Vagina (tissue), 2 donors: Measurements from ENCODE around the gene YAP1. TPM values are rescaled to one million over a fixed set of nuclear protein-coding genes. Genes with fewer than 3 reads are reported as not detected.

Experiments
- DNase-seq, 2 donors: peaks; one replicate each; pipeline ENCODE4 v3.0.0-alpha.2; 2017; ENCODE audit errors: extremely low spot score in 2 of 2
- H3K27ac ChIP-seq: fragments of 200-600 bp; sonication (generic); one replicate; pipeline ENCODE4 v1.5.1; 2019
- H3K27me3 ChIP-seq: fragments of 200-600 bp; sonication (generic); one replicate; pipeline ENCODE4 v1.5.1; 2019
- H3K36me3 ChIP-seq, 2 donors: fragments of 200-600 bp; sonication (generic); one replicate each; pipeline ENCODE4 v1.5.1; 2017 to 2019
- H3K4me1 ChIP-seq: fragments of 200-600 bp; sonication (generic); one replicate; pipeline ENCODE4 v1.5.1; 2019
- H3K4me3 ChIP-seq, 2 donors: fragments of 200-600 bp; sonication (generic); 1 replicate in 1 of 2; 2 replicates in 1 of 2; pipeline ENCODE4 v1.5.1; 2016 to 2019
- H3K9me3 ChIP-seq: fragments of 200-600 bp; sonication (generic); one replicate; pipeline ENCODE4 v1.5.1; 2019
- POLR2A ChIP-seq, 2 donors: fragments of 450-650 bp; IDR thresholded peaks; one replicate each; pipeline ENCODE4 v1.6.1; 2017; ENCODE audit warnings: antibody characterized with exemption in 2 of 2, mild to moderate bottlenecking in 2 of 2, moderate library complexity in 2 of 2
- POLR2AphosphoS5 ChIP-seq, 2 donors: sonication (generic); formaldehyde crosslinking; IDR thresholded peaks; one replicate each; pipeline ENCODE4 v1.9.0; 2017; ENCODE audit warnings: antibody characterized with exemption in 2 of 2, mild to moderate bottlenecking in 2 of 2, low read depth in 1 of 2; ENCODE audit not compliant: insufficient read depth in 1 of 2
- intact Hi-C: fragments of 100-400 bp; cut with DNase I; formaldehyde crosslinking; loops from one replicate; pipeline ENCODE4 v1.15.1; 2023
- total RNA-seq: library from RNA; depleted of rRNA; stranded (reverse); fragments of >200 nt; gene quantifications from one replicate; pipeline ENCODE4 v1.2.3, GENCODE V29; 2016
- TF ChIP-seq, protein P1 (sequence below), 3 experiments: fragments of 450-650 bp in 2 of 3; fragments of 200-600 bp in 1 of 3; sonication (generic) in 1 of 3; IDR thresholded peaks; one replicate each; pipeline ENCODE4 v1.5.1; 2017 to 2019; ENCODE audit warnings: antibody characterized with exemption in 3 of 3, mild to moderate bottlenecking in 2 of 3, moderate library complexity in 2 of 3

The YAP1 gene
- total RNA-seq, 1 donor from 2014 or later, result 232 TPM

DNA sequence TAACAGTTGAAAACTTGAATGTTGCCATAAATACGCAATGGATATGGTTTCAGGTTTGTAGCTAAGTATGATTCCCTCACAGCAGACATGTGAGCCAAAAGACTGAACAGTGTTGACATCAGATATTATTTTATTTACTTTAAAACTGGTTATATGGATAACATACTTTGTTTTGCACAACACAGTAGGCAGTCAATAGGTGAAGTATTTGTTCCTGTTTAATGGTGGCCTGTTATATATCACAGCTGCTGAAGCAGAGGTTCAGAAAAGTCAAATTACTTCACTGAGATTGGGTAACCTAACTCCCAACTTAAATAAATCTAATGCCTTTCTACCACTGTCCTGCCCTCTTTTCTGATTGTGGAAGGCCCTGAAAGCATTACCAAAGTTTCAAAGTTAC is 44.6 kb downstream of the YAP1 start:
- TF ChIP-seq POLR2A (IDR thresholded peaks at IDR 0.05), result no peak
- TF ChIP-seq POLR2AphosphoS5 (IDR thresholded peaks at IDR 0.05; ENCODE audit: insufficient read depth in 1 of 2, low read depth in 1 of 2), result no peak
- TF ChIP-seq, protein P1, sequence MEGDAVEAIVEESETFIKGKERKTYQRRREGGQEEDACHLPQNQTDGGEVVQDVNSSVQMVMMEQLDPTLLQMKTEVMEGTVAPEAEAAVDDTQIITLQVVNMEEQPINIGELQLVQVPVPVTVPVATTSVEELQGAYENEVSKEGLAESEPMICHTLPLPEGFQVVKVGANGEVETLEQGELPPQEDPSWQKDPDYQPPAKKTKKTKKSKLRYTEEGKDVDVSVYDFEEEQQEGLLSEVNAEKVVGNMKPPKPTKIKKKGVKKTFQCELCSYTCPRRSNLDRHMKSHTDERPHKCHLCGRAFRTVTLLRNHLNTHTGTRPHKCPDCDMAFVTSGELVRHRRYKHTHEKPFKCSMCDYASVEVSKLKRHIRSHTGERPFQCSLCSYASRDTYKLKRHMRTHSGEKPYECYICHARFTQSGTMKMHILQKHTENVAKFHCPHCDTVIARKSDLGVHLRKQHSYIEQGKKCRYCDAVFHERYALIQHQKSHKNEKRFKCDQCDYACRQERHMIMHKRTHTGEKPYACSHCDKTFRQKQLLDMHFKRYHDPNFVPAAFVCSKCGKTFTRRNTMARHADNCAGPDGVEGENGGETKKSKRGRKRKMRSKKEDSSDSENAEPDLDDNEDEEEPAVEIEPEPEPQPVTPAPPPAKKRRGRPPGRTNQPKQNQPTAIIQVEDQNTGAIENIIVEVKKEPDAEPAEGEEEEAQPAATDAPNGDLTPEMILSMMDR (IDR thresholded peaks at IDR 0.05), result no peak
- Histone ChIP-seq H3K4me1 (peaks cover 68% of the 10 kb centered on the region), H3K36me3 (no peaks in the 10 kb centered on the region), H3K9me3 (no peaks in the 10 kb centered on the region), H3K27me3 (no peaks in the 10 kb centered on the region), H3K27ac (no peak overlapping the region), H3K4me3 (no peak overlapping the region)
- intact Hi-C loops, result no loop called here
- no peak for DNase-seq

GRCh38 chr11:102155676-102156075 is 45.4 kb downstream of the YAP1 start:
- TF ChIP-seq POLR2AphosphoS5 (IDR thresholded peaks at IDR 0.05; ENCODE audit: insufficient read depth in 1 of 2, low read depth in 1 of 2), result no peak
- TF ChIP-seq, protein P1 (IDR thresholded peaks at IDR 0.05), result no peak
- TF ChIP-seq POLR2A (IDR thresholded peaks at IDR 0.05), result no peak
- Histone ChIP-seq H3K9me3 (no peaks in the 10 kb centered on the region), H3K27ac (no peak overlapping the region), H3K4me3 (no peak overlapping the region), H3K4me1 (peaks cover 71% of the 10 kb centered on the region), H3K36me3 (no peaks in the 10 kb centered on the region), H3K27me3 (no peaks in the 10 kb centered on the region)
- intact Hi-C loops, result no loop called here
- DNase-seq, result no peak

DNA sequence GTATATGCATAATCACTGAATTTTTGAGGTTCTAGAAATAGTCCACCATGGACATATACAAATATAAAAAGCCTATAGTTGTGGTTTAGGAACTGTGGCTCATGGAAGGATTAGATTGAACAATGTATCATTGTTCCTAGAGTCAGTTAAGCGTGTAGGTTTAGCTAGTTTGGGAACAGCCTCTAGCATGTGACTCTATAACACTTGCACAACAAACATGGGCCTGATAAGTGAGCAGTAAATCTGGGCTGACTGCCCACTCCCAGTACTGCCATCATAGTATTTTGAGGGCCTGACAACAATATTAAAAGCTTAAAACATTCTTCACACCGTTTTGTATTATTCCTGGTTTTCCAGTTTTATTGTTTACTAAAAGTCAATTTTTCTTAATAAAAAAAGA is 47.0 kb downstream of the YAP1 start:
- Histone ChIP-seq H3K9me3 (no peaks in the 10 kb centered on the region), H3K27me3 (no peaks in the 10 kb centered on the region), H3K4me3 (no peak overlapping the region), H3K4me1 (peaks cover 66% of the 10 kb centered on the region), H3K27ac (no peak overlapping the region), H3K36me3 (no peaks in the 10 kb centered on the region)
- no peak for DNase-seq
- intact Hi-C loops, result no loop called here
- TF ChIP-seq, protein P1 (IDR thresholded peaks at IDR 0.05), result no peak
- TF ChIP-seq POLR2A (IDR thresholded peaks at IDR 0.05) (no peak), POLR2AphosphoS5 (IDR thresholded peaks at IDR 0.05; ENCODE audit: insufficient read depth in 1 of 2, low read depth in 1 of 2) (peak in 1 of 2 donors; percentile 70)

DNA sequence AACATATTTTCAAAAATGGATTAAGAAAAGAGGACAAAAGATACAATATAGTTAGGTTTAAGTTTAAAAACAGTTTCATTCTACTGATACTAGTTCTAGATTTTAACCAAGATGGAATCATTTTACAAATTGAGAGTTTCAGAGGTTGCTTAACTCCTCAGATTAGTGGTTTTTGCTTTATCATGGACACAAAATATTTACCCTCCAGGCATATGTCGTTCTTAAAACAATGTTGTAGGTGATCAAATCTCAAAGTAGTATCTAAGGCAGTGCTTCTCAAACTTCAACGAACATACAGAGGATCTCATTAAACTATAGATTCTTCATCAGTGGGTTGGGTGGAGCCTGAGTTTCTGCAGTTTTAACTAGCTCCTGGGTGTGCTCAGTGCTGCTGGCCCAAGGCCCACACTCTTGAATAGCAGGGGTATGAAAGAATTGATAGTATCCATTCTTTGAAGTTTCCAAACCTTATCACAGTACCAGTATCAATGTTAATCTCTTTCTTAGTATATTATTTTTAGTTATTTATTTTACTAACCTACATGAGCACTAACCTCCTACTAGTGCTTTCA is 48.0 kb downstream of the YAP1 start:
- Histone ChIP-seq H3K36me3 (peaks cover 0 to 1% of the 10 kb centered on the region in 2 donors), H3K27me3 (no peaks in the 10 kb centered on the region), H3K4me3 (no peak overlapping the region), H3K4me1 (peaks cover 59% of the 10 kb centered on the region), H3K27ac (no peak overlapping the region), H3K9me3 (no peaks in the 10 kb centered on the region)
- intact Hi-C loops, result no loop called here
- DNase-seq, result no peak
- TF ChIP-seq POLR2AphosphoS5 (IDR thresholded peaks at IDR 0.05; ENCODE audit: insufficient read depth in 1 of 2, low read depth in 1 of 2) (no peak), POLR2A (IDR thresholded peaks at IDR 0.05) (no peak)
- TF ChIP-seq, protein P1 (IDR thresholded peaks at IDR 0.05), result no peak

GRCh38 chr11:102163368-102163767 is 53.1 kb downstream of the YAP1 start:
- no peak for DNase-seq
- Histone ChIP-seq H3K27me3 (no peaks in the 10 kb centered on the region), H3K4me1 (peaks cover 36% of the 10 kb centered on the region), H3K27ac (no peak overlapping the region), H3K36me3 (peaks cover 0 to 7% of the 10 kb centered on the region in 2 donors), H3K9me3 (no peaks in the 10 kb centered on the region), H3K4me3 (no peak overlapping the region)
- TF ChIP-seq POLR2A (IDR thresholded peaks at IDR 0.05), result no peak
- TF ChIP-seq, protein P1 (IDR thresholded peaks at IDR 0.05), result no peak
- no peak for TF ChIP-seq POLR2AphosphoS5 (IDR thresholded peaks at IDR 0.05; ENCODE audit: insufficient read depth in 1 of 2, low read depth in 1 of 2)
- intact Hi-C loops, result no loop called here
